Activated CD4-positive, CD25-positive, alpha-beta regulatory T cell (primary cell): ENCODE results near the gene FAM168A.

Source experiments
- DNase-seq, 4 experiments: peaks; one replicate each; lab custom pipeline; 2025; lab: John Stamatoyannopoulos, UW

The FAM168A gene

GRCh38 chr11:73556966-73557365 is 40.9 kb downstream of the FAM168A start:
- DNase-seq: no peak

- DNase-seq: no peak
Observed at GRCh38 chr11:73555615-73556014, 42.3 kb downstream of the FAM168A start.

- no peak for DNase-seq
Observed at GRCh38 chr11:73554671-73555320, 43.1 kb downstream of the FAM168A start.

- no peak for DNase-seq
Observed at GRCh38 chr11:73553266-73553665, 44.6 kb downstream of the FAM168A start.

GRCh38 chr11:73551677-73552076 is 46.2 kb downstream of the FAM168A start:
- no peak for DNase-seq

GRCh38 chr11:73549376-73549775 is 48.5 kb downstream of the FAM168A start:
- DNase-seq: no peak

GRCh38 chr11:73547706-73548595 is 50.0 kb downstream of the FAM168A start:
- no peak for DNase-seq

GRCh38 chr11:73542175-73542574 is 55.7 kb downstream of the FAM168A start:
- DNase-seq: no peak

GRCh38 chr11:73539506-73540084 is 58.3 kb downstream of the FAM168A start:
- no peak for DNase-seq

- DNase-seq: no peak
Observed at GRCh38 chr11:73538381-73538872, 59.5 kb downstream of the FAM168A start.

GRCh38 chr11:73537969-73538368 is 59.9 kb downstream of the FAM168A start:
- no peak for DNase-seq

GRCh38 chr11:73536961-73537360 is 61.0 kb downstream of the FAM168A start:
- no peak for DNase-seq

GRCh38 chr11:73532310-73532709 is 65.6 kb downstream of the FAM168A start:
- no peak for DNase-seq

- no peak for DNase-seq
Observed at GRCh38 chr11:73531386-73531785, 66.5 kb downstream of the FAM168A start.

GRCh38 chr11:73530109-73530508 is 67.8 kb downstream of the FAM168A start:
- no peak for DNase-seq

- DNase-seq: no peak
Observed at GRCh38 chr11:73529204-73529530, 68.7 kb downstream of the FAM168A start.

GRCh38 chr11:73528483-73529203 is 69.3 kb downstream of the FAM168A start:
- DNase-seq: no peak

GRCh38 chr11:73528013-73528412 is 69.9 kb downstream of the FAM168A start:
- no peak for DNase-seq

GRCh38 chr11:73525611-73526010 is 72.3 kb downstream of the FAM168A start:
- DNase-seq: no peak

GRCh38 chr11:73524774-73525173 is 73.1 kb downstream of the FAM168A start:
- DNase-seq: no peak

- DNase-seq: no peak
Observed at GRCh38 chr11:73521621-73522020, 76.3 kb downstream of the FAM168A start.

- no peak for DNase-seq
Observed at GRCh38 chr11:73520353-73521061, 77.4 kb downstream of the FAM168A start.
